ENCODE results near the gene RDH12.

GRCh38 chr14:67703997-67704396 is 2.3 kb downstream of the RDH12 start:
- TF ChIP-seq CTCF (IDR thresholded peaks at IDR 0.05; ENCODE audit: insufficient read depth, low read length, poor library complexity, severe bottlenecking) = no peak
- no peak for TF ChIP-seq EZH2phosphoT487 (conservative IDR thresholded peaks at IDR 0.05; ENCODE audit: low read length)

Measured in SU-DHL-6 (cell line).